Ishikawa (cell line): ENCODE results near the gene MYL11.

Source experiments
- CEBPB ChIP-seq: IDR thresholded peaks from 2 replicates; pipeline ENCODE4 v1.6.1; 2012
- CREB1 ChIP-seq: IDR thresholded peaks from 2 replicates; pipeline ENCODE4 v1.6.1; 2012; ENCODE audit warnings: low read depth
- EP300 ChIP-seq: IDR thresholded peaks from 2 replicates; pipeline ENCODE4 v1.6.1; 2012; ENCODE audit warnings: borderline replicate concordance
- FOXM1 ChIP-seq: IDR thresholded peaks from 2 replicates; pipeline ENCODE4 v1.6.1; 2012; ENCODE audit warnings: low read depth, borderline replicate concordance
- RAD21 ChIP-seq: IDR thresholded peaks from 2 replicates; pipeline ENCODE4 v1.6.1; 2012; ENCODE audit warnings: low read depth
- REST ChIP-seq: IDR thresholded peaks from 2 replicates; pipeline ENCODE4 v1.6.1; 2012; ENCODE audit warnings: low read depth, mild to moderate bottlenecking
- TAF1 ChIP-seq: IDR thresholded peaks from 2 replicates; pipeline ENCODE4 v1.6.1; 2012; ENCODE audit warnings: low read depth, mild to moderate bottlenecking
- TEAD4 ChIP-seq: IDR thresholded peaks from 2 replicates; pipeline ENCODE4 v1.6.1; 2012
- YY1 ChIP-seq: IDR thresholded peaks from 2 replicates; pipeline ENCODE4 v1.6.1; 2012; ENCODE audit warnings: low read depth
- TF ChIP-seq, protein P1 (sequence below): IDR thresholded peaks from 2 replicates; pipeline ENCODE4 v1.6.1; 2012
- TF ChIP-seq, protein P2 (sequence below): IDR thresholded peaks from 2 replicates; pipeline ENCODE4 v1.6.1; 2012

DNA sequence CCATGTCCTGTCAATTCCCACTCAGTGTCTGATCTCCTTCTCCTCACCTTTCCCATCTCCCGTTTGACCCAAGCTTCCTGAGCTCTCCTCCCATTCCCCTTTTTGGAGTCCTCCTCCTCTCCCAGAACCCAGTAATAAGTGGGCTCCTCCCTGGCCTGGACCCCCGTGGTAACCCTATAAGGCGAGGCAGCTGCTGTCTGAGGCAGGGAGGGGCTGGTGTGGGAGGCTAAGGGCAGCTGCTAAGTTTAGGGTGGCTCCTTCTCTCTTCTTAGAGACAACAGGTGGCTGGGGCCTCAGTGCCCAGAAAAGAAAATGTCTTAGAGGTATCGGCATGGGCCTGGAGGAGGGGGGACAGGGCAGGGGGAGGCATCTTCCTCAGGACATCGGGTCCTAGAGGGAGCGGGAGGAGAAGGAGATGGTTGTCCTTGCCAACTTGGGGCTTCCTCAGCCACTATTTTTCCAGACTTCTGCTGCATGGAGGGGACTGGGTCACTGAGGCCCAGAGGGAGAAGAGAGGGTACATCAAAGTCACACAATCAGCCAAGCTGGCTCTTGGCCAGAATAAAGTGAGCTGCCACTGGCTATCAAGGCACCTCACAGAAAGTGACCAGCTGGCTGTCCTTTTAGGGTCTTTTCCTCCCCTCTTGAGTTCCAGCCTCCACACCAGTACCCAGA, 2.4 kb upstream of the MYL11 start:
- TF ChIP-seq FOXM1 (no peak), YY1 (no peak), CEBPB (no peak), RAD21 (no peak), TAF1 (no peak), TEAD4 (no peak), EP300 (no peak), CREB1 (no peak), REST (no peak)
- TF ChIP-seq, protein P1, sequence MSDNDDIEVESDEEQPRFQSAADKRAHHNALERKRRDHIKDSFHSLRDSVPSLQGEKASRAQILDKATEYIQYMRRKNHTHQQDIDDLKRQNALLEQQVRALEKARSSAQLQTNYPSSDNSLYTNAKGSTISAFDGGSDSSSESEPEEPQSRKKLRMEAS = no peak
- TF ChIP-seq, protein P2, sequence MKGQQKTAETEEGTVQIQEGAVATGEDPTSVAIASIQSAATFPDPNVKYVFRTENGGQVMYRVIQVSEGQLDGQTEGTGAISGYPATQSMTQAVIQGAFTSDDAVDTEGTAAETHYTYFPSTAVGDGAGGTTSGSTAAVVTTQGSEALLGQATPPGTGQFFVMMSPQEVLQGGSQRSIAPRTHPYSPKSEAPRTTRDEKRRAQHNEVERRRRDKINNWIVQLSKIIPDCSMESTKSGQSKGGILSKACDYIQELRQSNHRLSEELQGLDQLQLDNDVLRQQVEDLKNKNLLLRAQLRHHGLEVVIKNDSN = no peak
